ENCODE measurements around the gene MEGF11. TPM values are rescaled to one million over a fixed set of nuclear protein-coding genes. Genes with fewer than 3 reads are reported as not detected.

MEGF11 gene
- total RNA-seq, 1 experiment from 2014 or later, result not detected

DNA sequence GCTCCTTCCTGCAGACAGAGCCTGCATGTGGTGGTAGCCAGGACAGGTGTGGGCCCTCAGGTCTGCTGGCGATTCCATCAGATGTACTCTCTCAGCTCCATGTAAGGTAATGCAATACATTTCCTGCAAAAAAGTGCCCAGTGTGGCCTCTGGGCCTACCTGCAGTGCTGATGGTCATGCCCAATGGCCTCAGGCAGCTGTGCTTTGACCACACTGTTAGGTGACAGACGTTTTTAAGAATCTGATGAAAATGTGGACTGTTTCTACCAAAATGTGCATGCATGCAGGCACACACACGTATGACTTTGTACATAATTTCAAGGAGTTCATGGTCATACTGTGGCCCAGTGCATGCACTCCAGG, 231.4 kb downstream of the MEGF11 start:
- Histone ChIP-seq H3K27me3 (ENCODE audit: insufficient read depth, low read depth) (no peaks in the 10 kb centered on the region), H3K4me3 (no peak overlapping the region), H3K4me1 (replicated peaks; ENCODE audit: insufficient read depth) (peaks cover 6% of the 10 kb centered on the region), H3K9me2 (ENCODE audit: insufficient read depth) (no peaks in the 10 kb centered on the region), H3K36me3 (ENCODE audit: low read depth) (no peaks in the 10 kb centered on the region), H3K79me2 (ENCODE audit: low read depth) (no peaks in the 10 kb centered on the region), H3K27ac (no peak overlapping the region), H3F3A (ENCODE audit: insufficient read depth, low read depth) (peaks cover 4% of the 10 kb centered on the region; the same call in 1 of the 2 replicates), H4K20me1 (ENCODE audit: insufficient read depth) (no peaks in the 10 kb centered on the region), H3K9me3 (ENCODE audit: insufficient read depth, low read depth) (no peaks in the 10 kb centered on the region), H2AFZ (no peak overlapping the region), H3K4me2 (no peak overlapping the region)
- no TSS peak for BruUV-seq (replicated peaks)
- POLR2A ChIA-PET (ENCODE audit: unreplicated experiment), result no interaction called here
- CTCF ChIA-PET, result no interaction called here
- TF ChIP-seq EZH2 (IDR thresholded peaks at IDR 0.05; ENCODE audit: low read depth) (no peak), CTCF (conservative IDR thresholded peaks at IDR 0.05) (no peak)
- intact Hi-C loops (cut with micrococcal nuclease; ENCODE audit: unreplicated experiment), result no loop called here
- no peak for DNase-seq

DNA sequence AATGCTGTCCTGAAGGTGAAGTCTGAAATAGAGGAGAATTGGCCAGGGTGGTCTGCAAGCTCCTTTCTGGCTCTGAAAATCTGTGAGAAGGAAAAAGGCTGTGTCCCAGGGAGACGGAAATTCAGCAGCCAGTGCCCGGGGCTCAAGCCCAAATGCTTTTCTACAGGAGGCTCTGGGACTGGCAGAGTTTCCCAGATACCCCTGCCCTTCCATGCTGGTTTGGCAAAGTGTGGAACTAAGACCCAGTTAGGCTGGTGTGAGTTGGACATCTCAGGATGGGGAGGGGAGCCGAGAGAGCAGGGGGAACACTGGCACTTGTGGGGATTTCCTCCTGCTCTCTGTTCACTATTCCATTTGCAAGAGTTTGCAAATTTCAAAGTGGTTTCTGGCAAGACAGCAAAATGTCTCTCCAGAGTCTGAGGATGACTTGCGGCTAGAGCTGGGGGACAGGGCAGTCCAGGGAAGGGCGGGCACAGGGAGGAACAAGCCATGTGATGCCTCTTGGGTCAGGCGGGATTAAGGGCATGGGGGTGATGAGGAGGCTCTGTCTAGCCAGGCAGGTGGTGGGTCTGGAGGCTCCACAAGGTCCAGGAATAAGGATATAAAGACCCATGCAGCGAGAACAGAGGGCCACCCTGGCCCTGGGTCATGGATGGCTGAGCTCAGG, 231.9 kb downstream of the MEGF11 start:
- Histone ChIP-seq H3K4me3 (no peak overlapping the region), H3F3A (ENCODE audit: insufficient read depth, low read depth) (peaks cover 4% of the 10 kb centered on the region; the same call in 1 of the 2 replicates), H2AFZ (no peak overlapping the region), H3K4me1 (replicated peaks; ENCODE audit: insufficient read depth) (peaks cover under 1% of the 10 kb centered on the region; the same call in 1 of the 2 replicates), H3K79me2 (ENCODE audit: low read depth) (no peaks in the 10 kb centered on the region), H3K9me2 (ENCODE audit: insufficient read depth) (no peaks in the 10 kb centered on the region), H3K27ac (no peak overlapping the region), H4K20me1 (ENCODE audit: insufficient read depth) (no peaks in the 10 kb centered on the region), H3K36me3 (ENCODE audit: low read depth) (no peaks in the 10 kb centered on the region), H3K4me2 (no peak overlapping the region), H3K9me3 (ENCODE audit: insufficient read depth, low read depth) (no peaks in the 10 kb centered on the region), H3K27me3 (ENCODE audit: insufficient read depth, low read depth) (no peaks in the 10 kb centered on the region)
- POLR2A ChIA-PET (ENCODE audit: unreplicated experiment), result no interaction called here
- TF ChIP-seq EZH2 (IDR thresholded peaks at IDR 0.05; ENCODE audit: low read depth) (no peak), CTCF (conservative IDR thresholded peaks at IDR 0.05) (no peak)
- CTCF ChIA-PET, result no interaction called here
- BruUV-seq (replicated peaks), result no TSS peak
- intact Hi-C loops (cut with micrococcal nuclease; ENCODE audit: unreplicated experiment), result no loop called here
- DNase-seq, result no peak

DNA sequence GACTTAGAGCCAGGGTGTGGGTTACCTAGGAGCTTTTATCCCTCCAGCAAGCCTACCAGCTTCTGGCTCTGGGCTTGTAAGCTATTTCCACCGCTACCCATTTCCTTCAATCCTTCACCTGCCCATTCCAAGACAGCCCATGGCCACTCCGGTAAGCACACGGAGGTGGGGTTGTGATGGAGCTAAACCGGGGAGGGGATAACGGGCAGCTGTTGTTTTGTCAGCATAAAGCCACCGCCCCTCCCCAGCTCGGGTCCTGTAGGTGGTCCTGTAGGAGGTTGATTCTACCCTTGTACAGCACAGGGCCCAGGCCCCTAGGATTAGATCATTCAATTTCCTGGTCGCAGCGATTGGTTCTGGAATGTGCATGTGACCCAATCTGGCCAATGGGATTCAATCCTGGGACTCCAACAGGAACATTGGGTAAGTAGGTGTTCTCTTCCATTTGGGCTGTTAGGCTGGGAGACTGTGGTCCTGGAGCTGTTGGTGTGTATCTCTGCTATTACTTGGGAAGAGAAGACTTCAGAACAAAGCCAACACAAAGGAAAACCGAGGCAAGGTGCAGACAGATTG, 233.6 kb downstream of the MEGF11 start:
- H3K36me3 ChIP-seq (ENCODE audit: low read depth), result no peaks in the 10 kb centered on the region
- no peaks in the 10 kb centered on the region for H3K79me2 ChIP-seq (ENCODE audit: low read depth)
- BruUV-seq (replicated peaks), result no TSS peak
- no peaks in the 10 kb centered on the region for H3K9me2 ChIP-seq (ENCODE audit: insufficient read depth)
- no peaks in the 10 kb centered on the region for H3K4me1 ChIP-seq (replicated peaks; ENCODE audit: insufficient read depth)
- intact Hi-C loops (cut with micrococcal nuclease; ENCODE audit: unreplicated experiment), result no loop called here
- no peak for TF ChIP-seq EZH2 (IDR thresholded peaks at IDR 0.05; ENCODE audit: low read depth)
- no peak for TF ChIP-seq CTCF (conservative IDR thresholded peaks at IDR 0.05)
- CTCF ChIA-PET, result no interaction called here
- H3F3A ChIP-seq (ENCODE audit: insufficient read depth, low read depth), result no peaks in the 10 kb centered on the region
- no peak for DNase-seq
- no peak overlapping the region for H2AFZ ChIP-seq
- POLR2A ChIA-PET (ENCODE audit: unreplicated experiment), result interaction anchor here (0.6 kb wide), 1 partner anchor 40 kb away, joined by 7 read pairs; no protein-coding TSS in a partner anchor
- no peaks in the 10 kb centered on the region for H3K9me3 ChIP-seq (ENCODE audit: insufficient read depth, low read depth)
- no peak overlapping the region for H3K27ac ChIP-seq
- no peaks in the 10 kb centered on the region for H4K20me1 ChIP-seq (ENCODE audit: insufficient read depth)
- no peak overlapping the region for H3K4me3 ChIP-seq
- no peak overlapping the region for H3K4me2 ChIP-seq
- no peaks in the 10 kb centered on the region for H3K27me3 ChIP-seq (ENCODE audit: insufficient read depth, low read depth)
